LNCaP clone FGC (cell line): ENCODE data around the gene MACROD2.

Source experiments
- DNase-seq: peaks from one replicate; pipeline ENCODE4 v3.0.0-alpha.2; 2011; ENCODE audit warnings: low read depth
- H3K4me3 ChIP-seq: 2 replicates; pipeline ENCODE4 v1.5.1; 2011; ENCODE audit warnings: mild to moderate bottlenecking, low read depth, low read length, control low read depth
- CTCF ChIP-seq: IDR thresholded peaks from 2 replicates; pipeline ENCODE4 v1.5.1; 2012; ENCODE audit warnings: mild to moderate bottlenecking; ENCODE audit not compliant: control insufficient read depth, insufficient read depth; ENCODE audit errors: extremely low read depth

MACROD2 gene

GRCh38 chr20:14477125-14477524, 481.8 kb downstream of the MACROD2 start:
- DNase-seq = no peak

GRCh38 chr20:14478126-14478525, 482.8 kb downstream of the MACROD2 start:
- no peak for DNase-seq
- H3K4me3 ChIP-seq = no peak overlapping the region
- no peak for TF ChIP-seq CTCF

More at GRCh38 chr20:14477125-14477524, 481.8 kb downstream of the MACROD2 start:
- TF ChIP-seq CTCF = no peak
- H3K4me3 ChIP-seq = no peak overlapping the region

GRCh38 chr20:14481863-14482262, 486.5 kb downstream of the MACROD2 start:
- DNase-seq = no peak
- H3K4me3 ChIP-seq = no peak overlapping the region
- no peak for TF ChIP-seq CTCF

- DNase-seq = no peak
- TF ChIP-seq CTCF = no peak
- H3K4me3 ChIP-seq = no peak overlapping the region
These were observed 492.9 kb downstream of the MACROD2 start for GRCh38 chr20:14488212-14488611.

- no peak overlapping the region for H3K4me3 ChIP-seq
- no peak for DNase-seq
- no peak for TF ChIP-seq CTCF
These were observed 493.6 kb downstream of the MACROD2 start for GRCh38 chr20:14488756-14489479.

GRCh38 chr20:14489544-14489943, 494.2 kb downstream of the MACROD2 start:
- no peak for DNase-seq
- TF ChIP-seq CTCF = no peak
- no peak overlapping the region for H3K4me3 ChIP-seq

- DNase-seq = no peak
- no peak overlapping the region for H3K4me3 ChIP-seq
- TF ChIP-seq CTCF = no peak
These were observed 496.1 kb downstream of the MACROD2 start for GRCh38 chr20:14491436-14491835.
